Left lung (tissue), 10 donors: ENCODE measurements around the gene PIERCE2. TPM values are rescaled to one million over a fixed set of nuclear protein-coding genes. Genes with fewer than 3 reads are reported as not detected.
"Not testable (repeated sequence)": the region's sequence is repeated elsewhere in the genome, so short reads cannot be mapped to it uniquely, and the experiment has no call there.

ENCODE experiments used
- ATAC-seq: fragments of 200-7000 bp; cut with Tn5 transposase; one replicate; pipeline ENCODE4 v1.9.1; 2020; ENCODE audit warnings: moderate library complexity
- DNase-seq, 4 donors: peaks; one replicate each; pipeline ENCODE4 v3.0.0-alpha.2; 2013 to 2020
- H3K27ac ChIP-seq, 2 donors: fragments of 200-600 bp; sonication (generic) in 1 of 2; one replicate each; pipeline versions ENCODE4 v1.5.0 to v1.8.0; 2020 to 2021
- H3K27me3 ChIP-seq, 2 donors: fragments of 200-600 bp; sonication (generic) in 1 of 2; one replicate each; pipeline versions ENCODE4 v1.5.0 to v1.8.0; 2020 to 2021
- H3K36me3 ChIP-seq, 2 donors: fragments of 200-600 bp; sonication (generic) in 1 of 2; one replicate each; pipeline versions ENCODE4 v1.5.0 to v1.8.0; 2020 to 2021
- H3K4me1 ChIP-seq, 2 donors: fragments of 200-600 bp; one replicate each; pipeline ENCODE4 v1.8.0; 2021
- H3K4me3 ChIP-seq, 2 donors: fragments of 200-600 bp; sonication (generic) in 1 of 2; one replicate each; pipeline versions ENCODE4 v1.5.0 to v1.8.0; 2020 to 2021; ENCODE audit warnings: mild to moderate bottlenecking in 1 of 2
- H3K9me3 ChIP-seq, 2 donors: fragments of 200-600 bp; sonication (generic) in 1 of 2; one replicate each; pipeline versions ENCODE4 v1.5.0 to v1.8.0; 2020 to 2021
- CTCF ChIP-seq, 2 donors: fragments of 200-600 bp; sonication (generic) in 1 of 2; IDR thresholded peaks; one replicate each; pipeline versions ENCODE4 v1.5.0 to v1.8.0; 2021; ENCODE audit warnings: antibody characterized with exemption in 2 of 2
- intact Hi-C, 2 donors: fragments of 100-400 bp; cut with DNase I; formaldehyde crosslinking; loops; one replicate each; pipeline versions ENCODE4 v1.11.2 to v1.14.2; 2022
- polyA plus RNA-seq, 6 donors: library from polyadenylated mRNA; unstranded; fragments of 120-200 nt; gene quantifications; one replicate each; pipeline ENCODE4 v1.2.1, GENCODE V29; 2013; ENCODE audit not compliant: insufficient read length in 6 of 6
- total RNA-seq, 2 donors: library from RNA; stranded (reverse); fragmentation: NEBNext Ultra II Directional; extraction: Animal tissue kit (Norgen Biotek cat#: 25700); gene quantifications; one replicate each; pipeline ENCODE4 v1.2.1, GENCODE V29; 2021
- donor health status: DM: no; HTN: yes; CAD: no.
- donor health status: DM: no; HTN: no; CAD: no.

The PIERCE2 gene
- total and polyA plus RNA-seq, 8 donors = 1.8 to 3.9 (median 3.3) TPM

GRCh38 chr15:55402707-55403106 is 5.6 kb upstream of the PIERCE2 start:
- peaks cover 24 to 66% of the 10 kb centered on the region in 2 donors for H3K4me1 ChIP-seq

GRCh38 chr15:55403531-55403930 is 4.8 kb upstream of the PIERCE2 start:
- H3K4me3 ChIP-seq = no peak overlapping the region
- no peak for ATAC-seq
- no peak for DNase-seq
- H3K27me3 ChIP-seq = no peaks in the 10 kb centered on the region
- peaks cover 24 to 68% of the 10 kb centered on the region in 2 donors for H3K4me1 ChIP-seq
- no peaks in the 10 kb centered on the region for H3K9me3 ChIP-seq
- H3K36me3 ChIP-seq = peaks cover 0 to under 1% of the 10 kb centered on the region in 2 donors
- intact Hi-C loops = no loop called here
- no peak for TF ChIP-seq CTCF (IDR thresholded peaks at IDR 0.05)
- H3K27ac ChIP-seq = peak overlapping the region; percentile 16 to 80

More at GRCh38 chr15:55402707-55403106, 5.6 kb upstream of the PIERCE2 start:
- Histone ChIP-seq H3K27ac (peak overlapping the region in 1 of 2 donors; percentile 80), H3K4me3 (no peak overlapping the region), H3K9me3 (no peaks in the 10 kb centered on the region), H3K27me3 (no peaks in the 10 kb centered on the region), H3K36me3 (peaks cover 0 to 4% of the 10 kb centered on the region in 2 donors)
- ATAC-seq = no peak
- intact Hi-C loops = no loop called here
- TF ChIP-seq CTCF (IDR thresholded peaks at IDR 0.05) = no peak
- no peak for DNase-seq

DNA sequence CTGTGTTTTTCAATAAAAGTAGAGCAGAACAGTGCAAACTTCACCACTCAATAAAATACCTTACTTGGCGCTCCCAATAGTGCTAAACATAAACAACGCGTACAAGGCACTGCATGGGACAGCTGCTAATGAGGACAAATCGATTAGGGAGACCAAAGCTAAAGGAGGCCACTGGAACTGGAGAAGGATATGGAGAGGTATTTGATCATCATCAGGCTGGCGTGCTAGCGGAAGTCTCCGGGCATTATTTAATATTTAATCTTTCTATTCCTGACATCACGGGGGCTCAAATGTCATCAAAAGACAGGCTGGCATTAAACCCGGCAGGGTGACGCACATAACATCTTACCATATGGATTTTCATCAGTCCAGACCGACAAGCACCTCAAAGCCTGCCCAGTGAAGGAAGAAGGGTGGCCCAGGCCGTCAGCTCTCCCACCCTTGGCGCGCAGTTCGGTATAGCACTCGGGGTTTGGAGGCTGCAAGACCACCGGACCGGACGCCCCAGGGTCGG is 740 bp upstream of the PIERCE2 start:
- intact Hi-C loops = no loop called here
- no peak for DNase-seq
- TF ChIP-seq CTCF (IDR thresholded peaks at IDR 0.05) = no peak

GRCh38 chr15:55408976-55409375 is 681 bp downstream of the PIERCE2 start:
- H3K4me3 ChIP-seq = peak overlapping the region; percentile 59 to 87
- peak overlapping the region; percentile 96 to 98 for H3K27ac ChIP-seq
- H3K9me3 ChIP-seq, H3K27me3 ChIP-seq, DNase-seq, H3K36me3 ChIP-seq, ATAC-seq, intact Hi-C loops: not testable (repeated sequence)
- H3K4me1 ChIP-seq = peaks cover 16 to 43% of the 10 kb centered on the region in 2 donors

More for the DNA sequence above, 740 bp upstream of the PIERCE2 start:
- H3K9me3 ChIP-seq = no peaks in the 10 kb centered on the region
- H3K36me3 ChIP-seq = no peaks in the 10 kb centered on the region
- no peaks in the 10 kb centered on the region for H3K27me3 ChIP-seq
- peaks cover 28 to 57% of the 10 kb centered on the region in 2 donors for H3K4me1 ChIP-seq
- H3K27ac ChIP-seq = peak overlapping the region; percentile 96 to 98
- H3K4me3 ChIP-seq = peak overlapping the region; percentile 59 to 87
- ATAC-seq = peak; percentile 3

DNA sequence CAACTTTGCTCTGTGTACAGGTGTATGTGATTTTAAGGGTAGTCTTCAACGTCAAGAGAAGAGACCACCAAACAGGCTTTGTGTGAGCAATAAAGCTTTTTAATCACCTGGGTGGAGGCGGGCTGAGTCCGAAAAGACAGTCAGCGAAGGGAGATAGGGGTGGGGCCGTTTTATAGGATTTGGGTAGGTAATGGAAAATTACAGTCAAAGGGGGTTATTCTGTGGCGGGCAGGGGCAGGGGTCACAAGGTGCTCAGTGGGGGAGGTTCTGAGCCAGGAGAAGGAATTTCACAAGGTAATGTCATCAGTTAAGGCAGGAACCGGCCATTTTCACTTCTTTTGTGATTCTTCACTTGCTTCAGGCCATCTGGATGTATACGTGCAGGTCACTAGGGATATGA is 9.4 kb downstream of the PIERCE2 start:
- H3K9me3 ChIP-seq, H3K27ac ChIP-seq, ATAC-seq, intact Hi-C loops, H3K4me1 ChIP-seq, H3K27me3 ChIP-seq, H3K36me3 ChIP-seq, H3K4me3 ChIP-seq, DNase-seq: not testable (repeated sequence)

DNA sequence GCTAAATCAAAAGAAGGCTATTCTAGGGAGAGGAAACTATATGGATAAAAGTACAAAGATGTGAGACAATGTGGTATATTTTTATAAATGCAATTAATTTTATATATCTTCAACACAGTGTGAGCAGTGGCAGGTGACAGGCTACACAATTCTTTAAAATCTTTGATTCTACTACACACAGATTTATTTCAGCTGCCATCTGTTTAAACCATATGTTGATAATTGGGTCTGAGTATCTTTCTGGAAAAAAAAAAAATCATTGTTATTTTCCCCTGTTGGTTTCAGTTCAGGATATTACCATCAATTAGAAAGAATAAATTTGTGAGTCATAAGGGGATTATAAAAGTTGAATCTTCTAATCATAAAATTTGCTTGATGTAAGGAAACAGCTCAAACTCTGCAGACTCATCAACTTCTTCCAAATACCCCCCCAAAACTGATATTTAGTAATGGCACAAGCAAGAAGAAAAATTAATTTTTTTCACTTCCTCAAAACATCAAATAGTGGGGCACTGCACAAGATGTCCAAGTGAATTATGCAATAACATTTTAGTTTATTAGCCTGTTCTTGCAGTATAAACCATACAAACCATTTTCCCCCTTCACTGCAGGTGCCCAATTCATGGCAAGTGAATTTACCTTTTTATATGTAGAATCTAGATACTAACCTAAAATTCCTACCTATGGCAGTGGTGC is 12.0 kb downstream of the PIERCE2 start:
- ATAC-seq (no peak), DNase-seq (no peak)
- H3K27ac ChIP-seq = no peak overlapping the region
- intact Hi-C loops = no loop called here
- H3K4me3 ChIP-seq = no peak overlapping the region
- no peaks in the 10 kb centered on the region for H3K27me3 ChIP-seq
- H3K4me1 ChIP-seq = no peaks in the 10 kb centered on the region
- H3K9me3 ChIP-seq = no peaks in the 10 kb centered on the region
- no peak for TF ChIP-seq CTCF (IDR thresholded peaks at IDR 0.05)
- no peaks in the 10 kb centered on the region for H3K36me3 ChIP-seq
